AG04449 (cell line): Measurements from ENCODE around the gene TMBIM4.
"Not testable (repeated sequence)": the region's sequence is repeated elsewhere in the genome, so short reads cannot be mapped to it uniquely, and the experiment has no call there.

Source experiments
- CTCF ChIA-PET: fragments of 350-600 bp; formaldehyde crosslinking; extraction: SDS; loops from one replicate; lab custom pipeline; 2021; ENCODE audit warnings: antibody characterized with exemption; lab: Yijun Ruan, JAX
- POLR2A ChIA-PET: fragments of 400-600, 350-600 bp; formaldehyde crosslinking; extraction: SDS; loops from one replicate; lab custom pipeline; 2020; ENCODE audit warnings: antibody characterized with exemption, inconsistent platforms; lab: Yijun Ruan, JAX
- DNase-seq: peaks from one replicate; pipeline ENCODE4 v3.0.0-alpha.2; 2010; ENCODE audit warnings: low read depth, low spot score
- H3K4me3 ChIP-seq: 2 replicates; pipeline ENCODE4 v1.5.1; 2011; ENCODE audit warnings: low read depth, mild to moderate bottlenecking, control low read depth, low read length
- CTCF ChIP-seq: IDR thresholded peaks from one replicate; pipeline ENCODE4 v1.5.1; 2011; ENCODE audit warnings: mild to moderate bottlenecking, moderate library complexity, low read length, control low read depth, inconsistent platforms; ENCODE audit not compliant: insufficient read depth; ENCODE audit errors: missing control alignments

The TMBIM4 gene

DNA sequence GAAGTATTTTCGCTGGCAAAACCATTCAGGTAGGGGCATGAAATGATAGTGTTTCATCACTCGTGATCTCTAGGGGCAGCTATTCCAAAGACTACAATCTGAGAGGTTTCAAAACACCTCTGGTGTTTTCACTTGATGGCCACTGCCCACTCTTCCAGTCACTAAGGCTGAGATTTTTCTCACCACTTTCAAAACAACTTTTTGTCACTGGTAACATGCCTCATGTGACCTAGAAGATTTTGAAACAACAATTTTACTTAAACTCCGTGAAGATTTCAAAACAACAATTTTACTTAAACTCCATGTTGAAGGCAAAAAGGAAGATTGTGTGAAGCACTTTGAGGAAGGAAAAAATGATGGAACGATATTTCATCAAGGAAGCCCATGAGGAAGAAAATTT is 18.0 kb upstream of the TMBIM4 start:
- TF ChIP-seq CTCF, result no peak
- CTCF ChIA-PET, result no interaction called here
- POLR2A ChIA-PET, result no interaction called here
- H3K4me3 ChIP-seq, result no peak overlapping the region
- no peak for DNase-seq

GRCh38 chr12:66187036-66187435 is 17.2 kb upstream of the TMBIM4 start:
- ChIA-PET POLR2A (no interaction called here), CTCF (no interaction called here)
- no peak overlapping the region for H3K4me3 ChIP-seq
- no peak for DNase-seq
- TF ChIP-seq CTCF, result no peak

- POLR2A ChIA-PET, DNase-seq, CTCF ChIA-PET, H3K4me3 ChIP-seq: not testable (repeated sequence)
Measured at GRCh38 chr12:66184822-66185221, 15.0 kb upstream of the TMBIM4 start.

GRCh38 chr12:66182956-66183355 is 13.2 kb upstream of the TMBIM4 start:
- DNase-seq, result no peak
- no peak overlapping the region for H3K4me3 ChIP-seq
- TF ChIP-seq CTCF, result no peak
- POLR2A ChIA-PET, result interaction anchor here (1.2 kb wide), 1 partner anchor 13 kb away, joined by 3 read pairs; the partner anchor contains the start of gene TMBIM4
- CTCF ChIA-PET, result no interaction called here

GRCh38 chr12:66176105-66176900 is 6.5 kb upstream of the TMBIM4 start:
- TF ChIP-seq CTCF, result no peak
- ChIA-PET POLR2A (no interaction called here), CTCF (no interaction called here)
- no peak for DNase-seq
- H3K4me3 ChIP-seq, result no peak overlapping the region

DNA sequence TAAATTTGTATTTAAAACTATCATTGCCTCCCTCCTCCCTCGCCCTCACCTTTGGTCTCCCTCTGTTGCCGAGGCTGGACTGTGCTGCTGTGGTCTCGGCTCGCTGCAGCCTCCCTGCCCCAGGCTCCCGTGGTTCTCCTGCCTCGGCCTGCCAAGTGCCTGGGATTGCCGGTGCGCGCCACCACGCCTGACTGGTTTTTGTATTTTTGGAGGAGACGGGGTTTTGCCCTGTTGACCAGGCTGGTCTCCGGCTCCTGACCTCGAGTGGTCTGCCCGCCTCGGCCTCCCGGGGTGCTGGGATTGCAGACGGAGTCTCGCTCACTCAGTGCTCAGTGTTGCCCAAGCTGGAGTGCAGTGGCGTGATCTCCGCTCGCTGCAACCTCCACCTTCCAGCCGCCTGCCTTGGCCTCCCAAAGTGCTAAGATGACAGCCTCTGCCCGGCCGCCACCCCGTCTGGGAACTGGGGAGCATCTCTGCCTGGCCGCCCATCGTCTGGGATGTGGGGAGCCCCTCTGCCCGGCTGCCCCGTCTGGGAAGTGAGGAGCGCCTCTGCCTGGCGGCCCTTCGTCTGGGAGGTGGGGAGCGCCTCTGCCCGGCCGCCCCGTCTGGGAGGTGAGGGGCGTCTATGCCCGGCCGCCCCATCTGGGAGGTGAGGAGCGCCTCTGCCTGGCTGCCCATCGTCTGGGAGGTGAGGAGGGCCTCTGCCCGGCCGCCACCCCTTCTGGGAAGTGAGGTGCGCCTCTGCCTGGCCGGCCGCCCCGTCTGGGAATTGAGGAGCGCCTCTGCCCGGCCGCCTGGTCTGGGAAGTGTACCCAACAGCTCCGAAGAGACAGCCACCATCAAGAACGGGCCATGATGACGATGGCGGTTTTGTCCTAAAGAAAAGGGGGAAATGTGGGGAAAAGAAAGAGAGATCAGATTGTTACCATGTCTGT is 4.9 kb upstream of the TMBIM4 start:
- POLR2A ChIA-PET, CTCF ChIA-PET, DNase-seq: not testable (repeated sequence)

GRCh38 chr12:66170606-66171005 is 810 bp upstream of the TMBIM4 start:
- no peak for DNase-seq
- CTCF ChIA-PET, result interaction anchor here (1.9 to 2.4 kb wide), 2 partner anchors 23 to 40 kb away, joined by 8 to 12 read pairs; partner anchors contain the start of gene LLPH
- no peak for TF ChIP-seq CTCF
- POLR2A ChIA-PET, result no interaction called here
- H3K4me3 ChIP-seq, result no peak overlapping the region

More for the DNA sequence above, 4.9 kb upstream of the TMBIM4 start:
- not testable (repeated sequence) for H3K4me3 ChIP-seq
